ENCODE data around the gene IP6K3. TPM values are rescaled to one million over a fixed set of nuclear protein-coding genes. Genes with fewer than 3 reads are reported as not detected.

The IP6K3 gene
- total RNA-seq, 4 donors from 2014 or later = 1.9 to 6.1 (median 5.5) TPM; not detected in 1

- intact Hi-C loops (cut with DNase I; ENCODE audit: low total_unique reads) = no loop called here
- no peak for DNase-seq
These were observed 16.8 kb upstream of the IP6K3 start for GRCh38 chr6:33763483-33763882.

GRCh38 chr6:33762713-33763112, 16.0 kb upstream of the IP6K3 start:
- intact Hi-C loops (cut with DNase I; ENCODE audit: low total_unique reads) = no loop called here
- H3K9me3 ChIP-seq = no peaks in the 10 kb centered on the region
- peaks cover 0 to 7% of the 10 kb centered on the region in 2 donors for H3K4me1 ChIP-seq
- H3K36me3 ChIP-seq = no peaks in the 10 kb centered on the region
- H3K27ac ChIP-seq = no peak overlapping the region
- no peak for DNase-seq
- H3K4me3 ChIP-seq = no peak overlapping the region
- no peaks in the 10 kb centered on the region for H3K27me3 ChIP-seq
- TF ChIP-seq, protein P1, sequence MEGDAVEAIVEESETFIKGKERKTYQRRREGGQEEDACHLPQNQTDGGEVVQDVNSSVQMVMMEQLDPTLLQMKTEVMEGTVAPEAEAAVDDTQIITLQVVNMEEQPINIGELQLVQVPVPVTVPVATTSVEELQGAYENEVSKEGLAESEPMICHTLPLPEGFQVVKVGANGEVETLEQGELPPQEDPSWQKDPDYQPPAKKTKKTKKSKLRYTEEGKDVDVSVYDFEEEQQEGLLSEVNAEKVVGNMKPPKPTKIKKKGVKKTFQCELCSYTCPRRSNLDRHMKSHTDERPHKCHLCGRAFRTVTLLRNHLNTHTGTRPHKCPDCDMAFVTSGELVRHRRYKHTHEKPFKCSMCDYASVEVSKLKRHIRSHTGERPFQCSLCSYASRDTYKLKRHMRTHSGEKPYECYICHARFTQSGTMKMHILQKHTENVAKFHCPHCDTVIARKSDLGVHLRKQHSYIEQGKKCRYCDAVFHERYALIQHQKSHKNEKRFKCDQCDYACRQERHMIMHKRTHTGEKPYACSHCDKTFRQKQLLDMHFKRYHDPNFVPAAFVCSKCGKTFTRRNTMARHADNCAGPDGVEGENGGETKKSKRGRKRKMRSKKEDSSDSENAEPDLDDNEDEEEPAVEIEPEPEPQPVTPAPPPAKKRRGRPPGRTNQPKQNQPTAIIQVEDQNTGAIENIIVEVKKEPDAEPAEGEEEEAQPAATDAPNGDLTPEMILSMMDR (IDR thresholded peaks at IDR 0.05) = no peak
- no peak for TF ChIP-seq POLR2A (IDR thresholded peaks at IDR 0.05)

More at GRCh38 chr6:33763483-33763882, 16.8 kb upstream of the IP6K3 start:
- H3K27me3 ChIP-seq = no peaks in the 10 kb centered on the region
- H3K9me3 ChIP-seq = no peaks in the 10 kb centered on the region
- no peaks in the 10 kb centered on the region for H3K36me3 ChIP-seq
- H3K27ac ChIP-seq = no peak overlapping the region
- H3K4me3 ChIP-seq = no peak overlapping the region
- TF ChIP-seq POLR2A (IDR thresholded peaks at IDR 0.05) = no peak
- TF ChIP-seq, protein P1 (IDR thresholded peaks at IDR 0.05) = no peak
- peaks cover 0 to 7% of the 10 kb centered on the region in 2 donors for H3K4me1 ChIP-seq

DNA sequence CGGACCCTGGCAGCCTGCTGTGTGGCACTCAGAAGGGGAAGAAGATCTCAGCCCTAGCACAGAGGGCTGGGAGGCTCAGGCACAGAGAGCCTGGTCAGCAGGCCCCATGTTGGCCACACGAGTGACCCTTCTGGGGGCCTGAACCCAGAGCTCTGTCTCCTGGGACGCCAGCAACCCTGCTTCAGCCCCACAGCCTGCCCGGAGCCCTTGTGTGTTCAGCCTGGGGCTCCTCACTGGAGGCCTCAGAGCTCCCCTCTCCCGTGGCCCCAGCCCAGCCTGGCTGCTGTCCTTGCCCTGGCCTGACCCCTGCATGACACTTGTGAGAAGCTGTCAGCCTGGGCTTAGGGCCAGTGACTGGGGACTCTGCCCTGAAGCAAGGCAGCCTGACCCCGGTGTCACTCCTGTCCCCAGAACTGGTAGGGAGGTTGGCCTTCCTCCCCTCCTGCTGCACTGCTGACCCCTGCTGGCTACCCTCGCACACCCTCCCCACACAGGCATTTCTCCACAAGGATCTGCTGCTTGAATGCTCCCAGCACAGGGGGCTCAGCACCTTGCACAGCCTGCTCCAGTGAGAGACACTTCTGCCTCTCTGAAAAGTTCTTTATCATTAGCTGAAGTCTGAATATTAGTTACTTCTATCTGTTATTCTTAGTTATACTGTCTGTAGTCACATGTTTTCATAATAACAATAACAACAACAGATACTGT, 15.4 kb upstream of the IP6K3 start:
- Histone ChIP-seq H3K4me3 (no peak overlapping the region), H3K27me3 (no peaks in the 10 kb centered on the region), H3K4me1 (peaks cover 0 to 7% of the 10 kb centered on the region in 2 donors), H3K9me3 (no peaks in the 10 kb centered on the region), H3K27ac (no peak overlapping the region), H3K36me3 (no peaks in the 10 kb centered on the region)
- intact Hi-C loops (cut with DNase I; ENCODE audit: low total_unique reads) = no loop called here
- peak; percentile 44 to 58 for DNase-seq
- no peak for TF ChIP-seq POLR2A (IDR thresholded peaks at IDR 0.05)
- TF ChIP-seq, protein P1 (IDR thresholded peaks at IDR 0.05) = peak; percentile 47 to 59 (median 54)

DNA sequence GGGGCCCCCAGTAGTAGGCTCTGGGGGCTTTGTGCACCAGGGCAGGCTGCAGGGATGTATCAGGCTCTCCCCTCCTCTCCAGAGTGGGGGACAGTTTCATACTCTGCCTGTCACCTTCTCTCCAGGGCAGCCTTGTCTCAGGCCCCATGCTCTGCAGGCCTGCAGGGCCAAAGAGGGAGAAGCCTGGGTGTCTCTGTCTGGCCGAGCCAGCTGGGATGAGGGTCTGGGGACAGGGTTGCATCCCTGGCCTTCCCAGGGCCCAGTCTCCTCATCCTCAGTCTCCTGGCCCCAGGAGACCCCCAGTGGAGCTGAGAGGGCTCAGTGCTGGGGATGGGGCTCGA, 14.8 kb upstream of the IP6K3 start:
- H3K4me3 ChIP-seq = no peak overlapping the region
- TF ChIP-seq, protein P1 (IDR thresholded peaks at IDR 0.05) = no peak
- TF ChIP-seq POLR2A (IDR thresholded peaks at IDR 0.05) = no peak
- no peak for DNase-seq
- no peaks in the 10 kb centered on the region for H3K9me3 ChIP-seq
- H3K27ac ChIP-seq = no peak overlapping the region
- intact Hi-C loops (cut with DNase I; ENCODE audit: low total_unique reads) = no loop called here
- no peaks in the 10 kb centered on the region for H3K36me3 ChIP-seq
- H3K27me3 ChIP-seq = no peaks in the 10 kb centered on the region
- peaks cover 0 to 7% of the 10 kb centered on the region in 2 donors for H3K4me1 ChIP-seq

- H3K4me3 ChIP-seq = no peak overlapping the region
- no peaks in the 10 kb centered on the region for H3K36me3 ChIP-seq
- intact Hi-C loops (cut with DNase I; ENCODE audit: low total_unique reads) = no loop called here
These were observed 13.4 kb upstream of the IP6K3 start for GRCh38 chr6:33759887-33760629.

More at GRCh38 chr6:33759887-33760629, 13.4 kb upstream of the IP6K3 start:
- no peak for TF ChIP-seq POLR2A (IDR thresholded peaks at IDR 0.05)
- TF ChIP-seq, protein P1 (IDR thresholded peaks at IDR 0.05) = no peak
- H3K4me1 ChIP-seq = peaks cover 0 to 7% of the 10 kb centered on the region in 2 donors
- no peaks in the 10 kb centered on the region for H3K27me3 ChIP-seq
- DNase-seq = no peak
- no peak overlapping the region for H3K27ac ChIP-seq
- H3K9me3 ChIP-seq = no peaks in the 10 kb centered on the region
